T1000 (cell line): ENCODE measurements around the gene SLC16A6.
A peak's percentile ranks its signal among the peaks of the same experiment; 100 is the strongest.
"Not testable (repeated sequence)": the region's sequence is repeated elsewhere in the genome, so short reads cannot be mapped to it uniquely, and the experiment has no call there.

Experiments
- DNase-seq: peaks from one replicate; lab custom pipeline; 2025; ENCODE audit warnings: mixed read lengths; lab: John Stamatoyannopoulos, UW

The SLC16A6 gene

DNA sequence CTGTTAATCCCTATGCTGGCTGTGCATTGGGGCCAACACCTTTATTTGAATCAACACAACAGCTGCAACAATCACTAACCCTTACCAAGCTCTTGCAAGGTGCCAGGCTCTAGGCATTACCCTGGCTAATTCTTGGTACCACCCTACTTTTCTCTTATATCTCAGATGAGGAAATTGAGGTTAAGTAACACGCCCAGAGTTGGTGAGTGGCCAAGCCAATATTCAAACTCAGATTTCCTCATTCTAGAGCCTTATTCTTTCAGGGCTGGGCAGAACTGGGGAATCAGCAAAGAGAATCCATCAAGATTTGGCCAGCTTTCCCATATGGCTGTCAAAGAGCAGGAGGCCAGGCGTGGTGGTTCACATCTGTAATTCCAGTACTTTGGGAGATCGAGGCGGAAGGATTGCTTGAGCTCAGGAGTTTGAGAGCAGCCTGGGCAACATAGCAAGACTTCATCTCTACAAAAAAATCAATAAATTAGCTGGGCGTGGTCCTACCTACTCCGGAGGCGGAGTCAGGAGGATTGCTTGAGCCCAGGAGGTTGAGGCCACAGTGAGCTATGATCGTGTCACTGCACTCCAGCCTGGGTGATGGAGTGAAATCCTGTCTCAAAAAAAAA is 24.1 kb upstream of the SLC16A6 start:
- DNase-seq = no peak

DNA sequence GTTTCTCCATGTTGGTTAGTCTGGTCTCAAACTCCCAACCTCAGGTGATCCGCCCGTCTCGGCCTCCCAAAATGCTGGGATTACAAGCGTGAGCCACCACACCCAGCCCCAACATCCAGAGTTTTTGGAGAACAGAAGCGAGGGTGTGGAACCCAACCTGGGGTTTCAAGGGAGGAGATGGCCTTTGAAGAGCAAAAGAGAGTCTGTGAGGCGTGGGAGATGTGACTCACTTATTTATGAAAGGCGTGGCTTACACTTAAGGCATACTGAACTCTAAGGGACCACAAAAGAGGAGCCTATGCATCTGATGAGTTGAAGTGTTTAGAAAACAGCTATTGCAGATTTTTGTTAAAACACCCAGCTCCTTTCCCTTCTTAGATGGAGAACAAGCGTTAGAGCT is 19.2 kb upstream of the SLC16A6 start:
- DNase-seq = no peak

DNA sequence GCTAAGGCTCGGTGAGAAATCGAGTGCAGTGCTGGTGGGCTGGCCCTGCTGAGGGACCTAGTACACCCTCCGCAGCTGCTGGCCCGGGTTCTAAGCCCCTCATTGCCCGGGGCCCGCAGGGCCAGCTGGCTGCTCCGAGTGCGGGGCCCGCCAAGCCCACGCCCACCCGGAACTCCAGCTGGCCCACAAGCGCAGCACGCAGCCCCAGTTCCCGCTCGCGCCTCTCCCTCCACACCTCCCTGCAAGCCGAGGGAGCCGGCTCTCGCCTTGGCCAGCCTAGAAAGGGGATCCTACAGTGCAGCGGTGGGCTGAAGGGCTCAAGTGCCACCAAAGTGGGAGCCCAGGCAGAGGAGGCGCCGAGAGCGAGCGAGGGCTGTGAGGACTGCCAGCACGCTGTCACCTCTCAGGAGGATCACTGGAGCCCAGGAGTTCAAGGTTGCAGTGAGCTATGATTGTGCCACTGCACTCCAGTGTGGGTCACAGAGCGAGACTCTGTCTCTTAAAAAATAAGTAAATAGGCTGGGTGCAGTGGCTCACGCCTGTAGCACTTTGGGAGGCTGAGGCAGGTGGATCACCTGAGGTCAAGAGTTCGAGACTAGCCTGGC is 18.2 kb upstream of the SLC16A6 start:
- not testable (repeated sequence) for DNase-seq

DNA sequence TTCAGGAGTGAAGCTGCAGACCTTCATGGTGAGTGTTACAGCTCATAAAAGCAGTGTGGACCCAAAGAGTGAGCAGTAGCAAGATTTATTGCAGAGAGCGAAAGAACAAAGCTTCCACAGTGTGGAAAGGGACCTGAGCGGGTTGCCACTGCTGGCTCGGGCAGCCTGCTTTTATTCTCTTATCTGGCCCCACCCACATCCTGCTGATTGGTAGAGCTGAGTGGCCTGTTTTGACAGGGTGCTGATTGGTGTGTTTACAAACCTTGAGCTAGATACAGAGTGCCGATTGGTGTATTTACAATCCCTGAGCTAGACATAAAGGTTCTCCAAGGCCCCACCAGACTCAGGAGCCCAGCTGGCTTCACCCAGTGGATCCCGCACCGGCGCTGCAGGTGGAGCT is 17.6 kb upstream of the SLC16A6 start:
- not testable (repeated sequence) for DNase-seq

DNA sequence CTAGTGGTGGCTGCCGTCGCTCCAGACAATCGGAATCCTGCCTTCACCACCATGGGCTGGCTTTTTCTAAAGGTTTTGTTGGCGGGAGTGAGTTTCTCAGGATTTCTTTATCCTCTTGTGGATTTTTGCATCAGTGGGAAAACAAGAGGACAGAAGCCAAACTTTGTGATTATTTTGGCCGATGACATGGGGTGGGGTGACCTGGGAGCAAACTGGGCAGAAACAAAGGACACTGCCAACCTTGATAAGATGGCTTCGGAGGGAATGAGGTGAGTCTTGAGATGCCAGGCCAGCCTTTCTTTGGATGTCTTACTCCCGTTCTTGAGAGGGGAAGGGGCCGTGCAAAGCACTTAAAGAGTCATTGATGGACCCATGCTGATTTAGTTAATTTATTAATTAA is 16.5 kb upstream of the SLC16A6 start:
- DNase-seq = no peak

DNA sequence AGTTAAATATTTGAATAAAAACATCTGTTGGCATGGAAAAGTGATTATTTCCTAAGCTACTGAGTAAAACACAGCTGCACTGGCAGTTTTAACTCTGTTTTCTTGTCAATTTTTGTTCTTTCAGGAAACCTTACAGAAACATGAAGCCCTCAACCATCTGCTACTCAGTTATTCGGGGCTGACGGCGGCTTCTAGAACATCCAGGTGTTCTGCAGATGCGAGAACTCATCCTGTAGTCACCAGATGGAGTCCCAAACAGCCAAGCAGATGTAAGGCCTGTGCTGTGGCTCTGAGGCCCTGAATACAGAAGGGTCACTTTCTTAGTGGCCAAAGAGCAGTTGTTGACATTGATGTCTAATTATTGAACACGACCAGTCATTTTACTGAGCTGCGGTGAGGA is 15.9 kb upstream of the SLC16A6 start:
- no peak for DNase-seq

DNA sequence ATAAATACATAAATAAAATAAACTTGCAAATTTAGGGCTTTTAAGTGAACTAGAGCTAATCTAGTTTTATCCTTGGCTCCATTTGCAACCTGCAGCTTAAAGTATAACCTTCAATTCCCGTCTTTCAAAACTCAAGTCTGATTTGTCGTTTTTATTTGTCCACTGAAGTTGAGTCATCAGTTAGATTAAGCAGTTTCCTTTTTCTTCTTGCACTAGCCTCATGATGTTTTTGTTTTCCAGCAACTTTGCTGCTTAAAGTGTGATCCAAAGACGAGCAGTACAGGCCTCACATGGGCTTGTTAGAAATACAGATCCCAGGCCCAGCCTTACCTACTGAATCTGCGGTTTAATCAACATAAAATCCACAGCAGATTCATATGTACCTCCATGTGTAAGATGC is 14.2 kb upstream of the SLC16A6 start:
- no peak for DNase-seq

DNA sequence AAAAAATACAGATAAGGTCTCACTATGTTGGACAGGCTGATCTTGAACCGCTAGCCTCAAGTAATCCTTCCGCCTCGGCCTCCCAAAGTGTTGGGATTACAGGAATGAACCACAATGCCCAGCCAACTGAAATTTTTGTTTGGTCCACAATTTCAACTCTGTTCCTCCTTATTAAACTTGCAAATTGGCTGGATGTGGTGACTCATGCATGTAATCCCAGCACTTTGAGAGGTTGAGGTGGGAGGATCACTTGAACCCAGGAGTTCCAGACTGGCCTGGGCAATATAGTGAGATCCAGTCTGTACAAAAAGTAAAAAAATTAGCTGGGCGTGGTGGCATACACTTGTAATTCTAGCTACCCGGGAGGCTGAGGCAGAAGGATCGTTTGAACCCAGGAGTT is 13.8 kb upstream of the SLC16A6 start:
- no peak for DNase-seq

DNA sequence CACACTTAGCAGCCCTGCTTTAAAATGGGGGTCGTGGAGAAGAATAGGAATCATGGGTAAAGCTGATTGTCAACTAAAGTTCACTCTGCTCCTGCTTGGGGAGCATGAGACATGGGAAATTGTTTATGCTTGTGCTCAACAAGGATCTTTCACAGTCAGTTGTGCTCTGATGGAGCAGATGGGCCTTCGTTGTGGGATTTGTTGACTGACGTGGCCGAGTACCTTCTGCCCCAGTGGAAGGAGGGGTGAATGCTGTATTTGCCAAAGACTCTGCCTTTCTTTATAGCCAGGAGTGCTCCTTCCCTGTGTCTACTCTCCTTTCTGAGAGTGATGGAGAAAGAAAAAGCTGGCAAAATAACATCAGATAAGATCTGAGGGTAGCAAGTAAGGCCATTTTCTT is 11.7 kb upstream of the SLC16A6 start:
- no peak for DNase-seq

DNA sequence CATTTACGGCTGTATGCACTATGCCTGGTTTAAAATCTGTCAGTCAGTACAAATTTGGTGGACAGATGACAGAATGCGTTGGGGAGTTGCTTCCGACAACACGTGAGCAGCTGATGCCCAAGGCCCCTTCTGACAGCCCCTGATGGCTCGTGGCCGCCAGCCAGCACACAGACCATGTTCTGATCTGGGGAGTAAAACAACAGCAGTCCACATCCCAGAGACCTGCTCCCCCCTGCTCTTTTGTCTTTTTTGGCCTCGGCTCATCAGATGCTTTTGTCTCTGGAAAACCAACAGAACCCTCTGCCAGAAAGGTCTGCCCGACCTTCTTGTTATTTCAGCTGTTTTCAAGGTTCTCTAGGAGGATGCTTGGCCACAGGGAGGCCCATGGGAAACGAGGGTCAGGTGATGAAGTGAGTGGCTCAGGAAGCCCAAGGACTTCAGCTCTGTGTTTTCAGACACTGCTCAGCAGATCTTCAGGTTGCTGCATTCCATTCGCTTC is 11.2 kb upstream of the SLC16A6 start:
- DNase-seq = no peak

DNA sequence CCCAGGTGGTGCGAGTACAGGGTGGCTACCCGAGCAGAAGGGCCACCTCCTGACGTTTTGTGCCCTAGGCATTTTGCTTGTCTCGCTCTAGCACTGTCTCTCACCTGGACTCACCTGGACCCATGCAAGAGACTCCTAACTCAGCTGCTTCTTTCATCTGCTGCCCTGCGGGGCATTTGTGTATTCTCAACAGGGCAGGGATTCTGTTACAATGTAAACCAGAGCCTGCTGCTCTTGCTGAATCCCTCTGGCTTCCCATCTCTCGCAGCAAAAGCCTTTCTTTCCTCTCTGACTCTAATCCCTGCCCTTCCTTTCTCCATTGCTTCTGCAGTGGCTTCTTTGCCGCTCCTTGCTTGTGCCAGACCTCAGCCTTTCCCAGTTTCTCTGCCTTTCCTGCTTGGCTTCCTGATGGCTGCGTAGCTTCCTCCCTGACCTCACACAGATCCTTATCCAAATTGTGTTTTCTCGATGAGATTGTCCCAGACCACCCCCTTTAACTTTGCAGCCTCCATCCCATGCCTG is 10.6 kb upstream of the SLC16A6 start:
- no peak for DNase-seq

DNA sequence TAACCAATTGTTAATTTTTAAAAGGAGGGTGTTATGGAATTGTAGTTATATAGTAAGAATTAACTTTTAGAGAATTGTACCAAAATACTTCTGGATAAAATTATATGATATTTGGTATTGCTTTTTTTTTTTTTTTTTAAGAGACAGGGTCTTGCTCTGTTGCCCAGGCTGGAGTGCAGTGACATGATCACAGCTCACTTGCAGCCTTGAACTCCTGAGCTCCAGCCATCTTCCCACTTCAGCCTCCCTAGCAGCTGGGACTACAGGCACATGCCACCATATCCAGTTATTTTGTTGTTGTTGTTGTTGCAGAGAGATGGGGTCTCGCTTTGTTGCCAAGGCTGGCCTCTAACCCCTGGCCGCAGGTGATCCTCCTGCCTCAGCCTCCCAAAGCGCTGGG is 8.9 kb upstream of the SLC16A6 start:
- DNase-seq = no peak

DNA sequence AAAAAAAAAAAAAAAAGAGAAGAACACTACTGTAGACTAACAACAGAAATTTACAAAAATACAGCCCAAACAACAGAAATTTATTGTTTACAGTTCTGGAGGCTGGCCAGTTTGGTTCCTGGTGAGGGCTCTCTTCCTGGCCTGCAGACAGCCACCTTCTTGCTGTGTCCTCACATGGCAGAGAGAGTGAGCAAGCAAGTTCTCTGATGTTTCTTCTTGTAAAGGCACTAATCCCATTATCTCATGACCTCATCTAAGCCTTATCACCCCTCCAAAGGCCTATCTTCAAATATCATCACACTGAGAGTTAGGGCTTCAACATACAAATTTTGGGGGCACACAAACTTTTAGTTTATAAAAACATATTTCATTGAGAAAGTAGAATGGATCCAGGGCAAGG is 7.7 kb upstream of the SLC16A6 start:
- DNase-seq = no peak

DNA sequence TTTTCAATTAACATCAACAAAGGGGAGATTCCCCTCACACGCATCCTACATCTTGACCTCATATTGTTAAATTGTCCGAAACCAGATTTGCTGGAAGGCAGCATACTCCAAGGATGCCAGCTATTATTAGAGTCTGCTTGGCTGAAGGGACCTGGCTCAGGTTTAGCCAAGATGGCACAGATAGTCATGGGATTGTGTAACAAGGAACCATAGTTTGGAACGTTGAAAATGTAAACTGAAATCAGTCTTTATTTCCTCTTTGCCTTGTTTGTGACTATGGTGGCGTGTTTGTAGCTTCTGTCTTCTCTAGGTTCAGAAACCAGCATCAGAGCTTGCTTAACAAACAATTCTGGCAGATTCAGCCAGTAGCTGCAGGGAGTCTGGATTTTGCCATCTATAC is 6.3 kb upstream of the SLC16A6 start:
- no peak for DNase-seq

DNA sequence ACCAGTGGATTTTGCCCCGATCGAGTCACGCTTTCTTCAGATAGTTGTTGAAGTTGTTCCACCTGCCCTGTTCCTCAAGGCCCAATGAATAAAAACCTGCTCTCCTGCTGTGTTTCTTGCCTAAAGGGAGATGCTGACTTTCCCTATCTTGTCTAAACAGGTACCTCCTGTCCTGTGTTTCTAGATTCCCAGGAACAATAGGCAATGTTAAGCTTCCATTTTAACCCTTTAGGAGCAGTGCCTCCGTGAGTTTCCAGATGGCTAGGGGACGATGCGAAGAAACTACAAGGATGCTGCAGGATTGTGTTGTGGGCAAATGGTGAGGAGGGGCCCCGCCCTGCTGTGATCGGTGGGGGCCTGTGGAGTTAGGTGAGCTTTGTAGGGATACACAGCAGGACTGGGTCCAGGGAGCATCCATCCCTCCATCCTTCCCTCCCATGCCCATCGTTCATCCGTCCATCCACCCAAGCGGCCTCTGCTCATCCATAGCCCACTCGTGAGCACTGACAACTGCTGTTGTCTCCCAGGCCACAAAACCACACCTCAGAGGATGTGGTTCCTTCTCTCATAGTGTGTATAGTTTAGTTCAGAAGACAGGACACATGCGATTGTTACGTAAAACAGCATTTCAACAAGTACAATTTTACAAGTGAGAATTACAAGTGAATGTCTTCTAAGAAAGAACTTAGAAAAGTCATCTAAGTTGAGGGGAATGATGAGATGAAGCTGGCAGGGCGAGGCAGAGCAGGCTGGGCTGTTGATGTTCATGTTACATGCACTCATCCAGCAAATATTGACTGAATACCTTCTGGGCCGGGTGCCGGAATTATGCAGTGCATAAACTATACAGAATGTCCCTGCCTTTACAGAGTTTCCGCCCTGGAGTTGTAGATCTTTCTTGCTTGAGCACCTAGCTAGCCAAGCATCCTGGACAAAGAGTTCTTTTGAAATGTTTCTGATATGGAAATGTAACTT is 5.6 kb upstream of the SLC16A6 start:
- DNase-seq = no peak

DNA sequence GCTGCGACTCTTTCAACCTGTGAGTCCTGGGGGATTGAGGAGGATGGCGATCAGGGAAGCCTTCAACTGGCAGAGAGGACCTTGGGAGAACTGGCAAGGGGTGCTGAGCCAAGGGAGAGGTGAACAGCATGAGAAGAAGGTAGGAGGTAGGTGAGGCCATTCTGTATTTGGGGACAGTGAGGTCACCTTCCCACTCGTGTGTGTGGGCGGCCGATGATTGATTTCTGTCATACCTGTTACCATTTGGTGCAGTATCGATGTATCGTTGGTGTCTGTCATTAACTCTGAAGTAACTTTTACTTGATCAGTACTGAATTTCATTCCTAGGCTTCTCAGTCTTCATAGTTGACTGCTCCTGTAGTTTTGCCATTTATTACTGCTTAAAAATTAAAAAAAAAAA is 4.2 kb upstream of the SLC16A6 start:
- DNase-seq = no peak

DNA sequence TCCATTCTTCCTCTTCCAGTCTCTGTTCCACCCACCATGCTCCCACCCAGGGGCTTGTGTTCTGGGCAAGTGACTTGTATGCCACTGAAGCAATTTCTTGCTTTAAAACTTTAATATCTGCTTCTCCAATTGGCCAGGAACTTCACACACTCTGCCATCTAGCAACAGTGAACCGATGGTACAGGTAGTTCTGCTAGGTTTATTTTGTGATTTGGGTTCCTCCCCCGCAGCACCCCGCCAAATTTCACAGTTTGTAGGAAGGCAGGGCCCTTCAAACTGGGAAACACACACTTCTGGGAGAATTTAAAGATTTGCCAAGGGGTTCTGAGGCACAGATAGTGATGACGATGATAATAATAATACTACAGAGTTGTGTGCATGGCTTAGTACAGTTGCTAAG is 3.7 kb upstream of the SLC16A6 start:
- no peak for DNase-seq

DNA sequence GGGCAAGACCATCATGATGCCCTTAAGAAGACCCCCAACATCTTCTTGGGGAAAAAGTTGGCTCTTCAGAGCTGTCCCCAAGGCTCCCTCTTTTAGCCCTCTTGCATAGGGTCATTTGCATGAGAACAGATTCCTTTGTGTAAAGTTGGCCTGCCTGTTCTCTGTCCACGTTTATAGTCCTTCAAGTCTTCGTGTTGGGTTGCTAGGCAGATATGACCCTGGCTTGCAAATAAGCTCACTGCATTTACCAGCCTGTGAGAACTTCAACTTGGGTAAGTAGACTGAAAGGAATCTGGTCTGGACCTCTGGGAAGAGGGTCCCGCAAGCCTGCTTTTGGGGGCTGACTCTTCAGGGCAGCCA is 3.2 kb upstream of the SLC16A6 start:
- DNase-seq = no peak

DNA sequence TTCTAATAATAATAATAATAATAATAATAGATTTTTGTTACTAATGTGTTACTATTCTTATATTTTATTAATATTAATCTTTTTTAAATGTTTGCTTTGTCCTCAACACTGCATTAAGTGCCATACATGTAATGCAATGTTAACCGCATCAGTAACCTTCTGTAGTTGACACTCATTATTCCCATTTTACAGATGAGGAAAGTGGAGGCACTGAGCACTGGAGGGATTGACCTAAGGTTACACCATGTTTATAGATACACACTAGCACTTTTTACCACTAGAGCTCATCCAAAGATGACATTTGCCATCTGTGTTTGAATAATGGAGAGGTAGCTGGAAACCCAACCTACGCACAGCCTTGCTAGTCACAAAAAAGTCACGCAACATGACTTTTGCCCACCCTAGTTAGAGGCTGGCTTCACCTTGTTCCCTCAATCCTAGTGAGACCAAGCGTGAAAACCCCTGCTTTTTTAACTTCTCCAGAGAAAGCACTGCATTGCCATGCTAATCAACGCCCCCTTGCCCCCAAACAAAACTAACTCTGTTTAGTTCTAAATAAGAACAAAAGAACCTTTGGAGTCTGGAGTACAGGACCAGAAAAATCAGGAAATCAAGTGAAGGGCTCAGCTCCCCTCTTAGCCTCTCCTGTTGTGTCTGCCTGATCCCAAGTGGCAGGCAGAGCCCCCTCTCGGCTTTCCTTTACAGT is 2.7 kb upstream of the SLC16A6 start:
- DNase-seq = no peak

DNA sequence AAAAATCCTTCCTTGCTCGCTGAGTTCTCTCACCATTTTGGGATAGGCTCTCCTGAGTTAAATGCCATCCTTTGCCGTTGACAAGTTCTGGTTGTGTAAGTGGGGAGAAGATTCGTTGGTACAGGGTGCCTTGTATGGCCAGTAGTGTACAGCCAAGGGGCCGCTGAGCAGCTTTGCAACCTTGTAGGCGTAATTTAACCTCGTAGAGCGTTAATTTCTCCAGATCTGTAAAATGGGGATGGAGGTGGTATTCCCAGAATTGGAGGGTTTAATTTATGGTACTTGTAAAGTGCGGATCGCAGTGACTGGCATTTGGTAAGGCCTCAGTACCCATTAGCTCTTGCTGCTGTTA is 1.7 kb upstream of the SLC16A6 start:
- DNase-seq = no peak

DNA sequence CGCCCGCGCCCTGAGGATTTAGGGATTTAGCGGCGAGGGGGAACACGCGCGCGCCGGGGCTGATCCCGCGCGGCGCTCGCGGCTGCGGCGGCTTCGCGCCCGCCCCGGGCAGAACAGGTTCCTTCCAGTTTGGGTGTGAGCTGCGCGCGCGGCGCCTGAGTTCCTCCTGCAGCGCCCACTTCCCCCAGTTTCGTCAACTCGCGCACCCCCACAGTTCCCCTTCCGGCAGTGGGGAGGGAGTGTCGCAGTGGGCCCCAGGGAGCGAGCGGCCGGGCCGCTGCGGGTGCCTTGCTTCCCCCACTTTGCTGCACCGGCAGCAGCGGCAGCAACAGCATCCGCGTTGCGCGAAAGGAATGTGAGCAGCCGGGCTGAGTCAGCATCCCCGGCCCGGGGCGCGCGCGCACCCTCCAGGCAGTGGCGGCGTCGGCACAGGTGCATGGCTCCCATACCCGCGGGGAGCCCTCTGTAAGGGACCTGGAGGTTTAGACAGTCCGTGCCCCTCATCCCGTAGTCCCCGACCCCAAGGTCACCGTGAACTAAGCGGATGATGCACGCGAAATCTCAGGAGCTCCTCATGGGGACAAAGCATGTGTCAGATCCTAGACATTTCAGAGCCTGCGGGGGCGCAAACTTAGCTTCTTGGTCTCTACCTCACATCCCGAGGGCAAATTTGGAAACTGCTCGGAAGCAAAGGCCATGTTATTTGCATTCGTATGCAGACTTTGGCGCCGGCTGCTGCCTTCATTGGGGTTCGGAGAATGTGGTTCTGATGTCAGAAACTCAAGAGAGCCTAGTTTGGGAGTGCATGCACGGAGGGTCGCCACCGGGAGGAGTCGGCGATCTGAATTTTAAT is 1.1 kb upstream of the SLC16A6 start:
- DNase-seq = peak; percentile 73
